HG03342 (cell line): ENCODE data around the gene TTC19.
A peak's percentile ranks its signal among the peaks of the same experiment; 100 is the strongest.
"Not testable (repeated sequence)": the region's sequence is repeated elsewhere in the genome, so short reads cannot be mapped to it uniquely, and the experiment has no call there.

ENCODE experiments used
- ATAC-seq: cut with Tn5 transposase; IDR thresholded peaks from one replicate; pipeline ENCODE4 v1.9.1; 2021; ENCODE audit warnings: mild to moderate bottlenecking, moderate library complexity; ENCODE audit not compliant: unreplicated experiment

TTC19 gene

DNA sequence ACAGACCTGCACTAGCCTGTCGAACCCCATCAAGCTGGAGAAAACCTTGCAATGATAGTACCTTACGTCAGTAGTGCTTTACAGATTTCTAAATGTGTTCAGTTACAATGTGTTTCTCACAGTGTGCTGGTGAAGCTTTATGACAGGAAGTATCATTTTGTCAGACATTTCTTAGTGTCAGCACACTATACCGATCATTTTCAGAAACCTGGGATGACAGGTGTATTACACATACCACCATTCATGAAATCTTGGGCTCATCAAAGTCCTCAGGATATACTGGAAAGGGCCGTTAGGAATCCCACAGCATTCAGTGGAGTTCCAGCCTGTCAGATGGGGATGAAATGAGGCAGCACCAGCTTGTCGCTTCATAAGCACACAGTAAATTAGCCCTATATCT lies 27.3 kb downstream of the TTC19 start:
- no peak for ATAC-seq

GRCh38 chr17:16027708-16028584 lies 28.3 kb downstream of the TTC19 start:
- peak; percentile 86 for ATAC-seq

DNA sequence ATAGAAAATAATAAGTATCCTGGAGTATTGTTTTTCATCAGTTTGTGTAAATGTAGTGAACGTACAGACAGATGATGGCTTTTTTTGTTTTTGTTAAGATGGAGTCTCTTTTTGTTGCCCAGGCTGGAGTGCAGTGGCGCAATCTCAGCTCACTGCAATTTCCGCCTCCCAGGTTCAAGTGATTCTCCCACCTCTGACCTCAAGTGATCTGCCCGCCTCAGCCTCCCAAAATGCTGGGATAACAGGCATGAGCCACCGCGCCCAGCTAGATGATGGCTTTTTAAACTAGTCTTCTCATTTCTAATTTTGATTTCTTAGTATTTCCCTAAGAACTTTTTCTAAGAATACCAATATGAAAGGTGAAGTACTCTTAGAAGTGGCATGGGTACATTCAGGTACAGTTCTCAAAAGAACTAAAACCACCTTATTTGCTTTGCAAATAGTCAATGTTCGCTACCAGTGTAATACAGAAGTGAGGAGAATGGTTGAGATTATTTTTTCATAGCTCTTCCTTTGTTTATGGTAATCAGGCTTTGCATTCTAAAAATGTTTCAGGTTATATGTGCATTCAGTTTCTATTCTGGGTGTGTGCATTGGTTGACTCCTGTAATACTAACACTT lies 34.2 kb downstream of the TTC19 start:
- no peak for ATAC-seq

DNA sequence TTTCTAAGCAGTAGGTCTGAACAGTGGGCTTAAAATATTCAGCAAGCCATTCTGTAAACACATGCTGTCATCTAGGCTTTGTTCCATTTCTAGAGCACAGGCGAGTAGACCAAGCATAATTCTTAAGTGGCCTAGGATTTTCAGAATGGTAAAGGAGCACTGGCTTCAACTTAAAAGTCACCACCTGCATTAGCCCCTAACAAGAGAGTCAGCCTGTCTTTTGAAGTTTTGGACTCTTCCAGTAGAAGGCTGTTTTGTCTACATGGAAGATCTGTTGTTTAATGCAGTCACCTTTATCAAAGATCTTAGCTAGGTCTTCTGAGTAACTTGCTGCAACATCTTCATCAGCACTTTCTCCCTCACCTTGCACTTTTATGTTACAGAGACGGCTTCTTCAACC lies 36.6 kb downstream of the TTC19 start:
- ATAC-seq, result no peak

DNA sequence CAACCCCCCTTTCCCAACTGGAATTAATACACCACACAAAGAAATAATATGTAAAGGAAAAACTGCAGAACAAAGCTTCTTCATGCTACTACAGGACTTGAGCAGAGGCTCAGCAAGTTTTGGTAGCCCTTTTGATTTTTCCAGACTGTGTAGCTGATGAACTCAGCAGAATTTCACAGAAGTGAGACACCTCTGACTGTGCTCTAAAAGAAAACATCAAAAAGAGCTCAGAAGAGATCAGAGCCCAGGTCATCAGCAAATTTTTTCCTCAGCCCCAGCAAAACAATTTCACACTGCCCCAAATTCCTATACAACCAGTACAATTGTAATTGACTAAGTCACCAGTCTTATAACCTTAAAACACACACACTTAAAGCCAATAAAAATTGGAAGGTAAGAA lies 38.0 kb downstream of the TTC19 start:
- no peak for ATAC-seq

- ATAC-seq, result no peak
Observed at GRCh38 chr17:16040710-16041251, 41.2 kb downstream of the TTC19 start.

GRCh38 chr17:16044487-16044886 lies 44.9 kb downstream of the TTC19 start:
- ATAC-seq, result no peak

GRCh38 chr17:16046966-16047365 lies 47.3 kb downstream of the TTC19 start:
- no peak for ATAC-seq

DNA sequence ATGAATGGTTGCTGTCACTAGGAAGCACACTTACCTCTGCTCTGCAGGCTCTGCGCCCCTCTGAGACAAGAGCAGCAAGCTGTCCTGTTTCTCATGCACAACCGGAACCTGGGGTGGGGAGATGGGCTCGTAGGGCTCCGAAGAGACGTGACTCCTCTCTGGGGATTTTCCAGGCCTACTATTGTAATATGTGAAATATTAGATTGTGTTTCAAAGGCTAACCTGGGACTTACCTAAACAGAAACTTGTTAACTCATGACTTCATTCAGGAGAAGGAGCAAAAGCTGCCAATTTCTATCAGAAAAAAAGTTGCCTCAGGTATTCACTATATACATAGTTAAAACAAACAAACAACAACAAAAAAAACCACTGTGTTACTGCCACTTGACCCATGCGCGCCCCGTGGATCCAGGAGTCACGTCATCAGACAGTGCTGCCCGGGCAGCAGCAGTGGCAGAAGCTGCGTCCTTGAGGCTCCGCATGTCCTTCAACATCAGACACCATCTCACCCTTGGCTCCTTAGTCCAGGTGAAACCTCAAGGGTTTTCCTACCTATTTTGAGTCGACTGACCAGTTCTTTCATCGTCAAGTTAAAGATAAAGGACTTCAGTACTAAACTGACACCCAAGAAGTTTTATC lies 49.3 kb downstream of the TTC19 start:
- ATAC-seq, result no peak

- ATAC-seq, result no peak
Observed at GRCh38 chr17:16050844-16051243, 51.2 kb downstream of the TTC19 start.

- ATAC-seq, result no peak
Observed at GRCh38 chr17:16052486-16052885, 52.9 kb downstream of the TTC19 start.

GRCh38 chr17:16055139-16055538 lies 55.5 kb downstream of the TTC19 start:
- ATAC-seq, result not testable (repeated sequence)

DNA sequence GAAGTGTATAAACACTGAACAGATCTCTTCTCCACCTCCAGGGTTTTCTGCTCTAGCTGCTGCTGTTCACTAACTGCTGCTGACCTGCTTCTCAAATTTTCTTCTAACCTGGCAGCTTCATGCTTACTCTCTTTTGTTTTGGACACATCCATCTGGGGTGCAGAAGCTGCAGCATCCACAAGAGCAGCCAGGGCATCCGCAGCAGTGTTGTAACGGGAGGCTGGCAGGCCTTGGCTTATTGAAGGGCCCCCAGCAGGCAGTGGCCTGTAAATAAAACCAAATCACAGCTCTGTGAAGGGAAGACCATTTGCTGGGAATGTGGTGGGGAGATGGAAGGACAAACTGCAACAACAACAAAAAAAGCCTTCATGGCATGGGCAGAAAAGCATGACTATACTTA lies 62.0 kb downstream of the TTC19 start:
- no peak for ATAC-seq

- ATAC-seq, result no peak
Observed at GRCh38 chr17:16066125-16066524, 66.5 kb downstream of the TTC19 start.

DNA sequence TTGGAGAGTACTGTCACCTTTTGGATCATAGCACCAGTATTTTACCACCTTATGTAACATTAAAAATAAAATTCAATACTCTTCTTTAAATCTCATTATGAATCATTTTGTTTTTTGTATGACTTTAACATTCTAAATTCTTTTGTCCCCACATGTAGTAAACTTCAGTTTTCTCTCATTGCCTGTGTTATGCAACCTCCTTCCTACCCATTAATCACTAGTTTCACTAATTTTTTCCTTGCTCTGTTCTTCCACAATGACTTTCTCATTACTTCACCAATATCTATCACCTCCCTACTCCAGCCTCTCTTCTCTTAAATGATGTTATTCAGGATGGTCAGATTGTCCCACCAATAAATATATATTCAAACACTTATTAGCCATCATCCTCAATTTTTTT lies 68.7 kb downstream of the TTC19 start:
- no peak for ATAC-seq

DNA sequence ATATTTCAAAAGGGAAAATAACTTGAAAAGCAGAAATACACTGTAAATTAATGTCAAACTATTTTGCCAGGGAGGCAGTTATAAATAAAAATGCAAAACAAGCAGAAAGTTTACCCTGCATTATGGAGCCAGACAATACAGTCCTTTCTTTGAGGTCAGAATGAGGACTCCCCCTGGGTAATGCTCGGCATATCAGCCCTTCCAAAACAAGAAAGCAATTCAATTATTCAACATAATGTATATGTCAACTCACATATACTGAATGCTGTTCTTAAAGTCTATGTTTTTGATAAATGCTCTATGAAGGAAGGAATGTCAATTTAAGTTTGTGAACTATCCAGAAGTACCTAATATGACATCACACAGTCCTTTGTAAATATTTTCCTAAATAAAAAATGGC lies 72.4 kb downstream of the TTC19 start:
- ATAC-seq, result no peak

DNA sequence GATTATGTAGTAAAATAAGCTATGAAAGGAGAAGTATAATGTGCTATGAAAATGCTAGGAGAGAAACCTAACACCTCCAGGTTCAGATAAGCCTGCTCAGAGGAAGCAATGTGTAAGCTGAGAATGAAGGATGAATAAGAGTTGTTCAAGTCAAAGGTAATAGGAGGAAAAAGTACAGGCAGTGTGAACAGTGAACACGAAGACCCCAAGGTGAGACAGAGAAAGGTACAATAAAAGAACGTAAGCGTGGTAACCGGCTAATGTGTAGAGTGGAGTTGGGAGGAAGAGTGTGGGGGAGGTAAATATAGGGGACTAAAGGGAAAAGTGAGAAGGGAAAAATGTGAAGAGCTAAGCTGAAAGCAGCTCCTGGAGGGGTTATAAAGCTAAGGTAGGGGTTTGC lies 74.2 kb downstream of the TTC19 start:
- no peak for ATAC-seq

DNA sequence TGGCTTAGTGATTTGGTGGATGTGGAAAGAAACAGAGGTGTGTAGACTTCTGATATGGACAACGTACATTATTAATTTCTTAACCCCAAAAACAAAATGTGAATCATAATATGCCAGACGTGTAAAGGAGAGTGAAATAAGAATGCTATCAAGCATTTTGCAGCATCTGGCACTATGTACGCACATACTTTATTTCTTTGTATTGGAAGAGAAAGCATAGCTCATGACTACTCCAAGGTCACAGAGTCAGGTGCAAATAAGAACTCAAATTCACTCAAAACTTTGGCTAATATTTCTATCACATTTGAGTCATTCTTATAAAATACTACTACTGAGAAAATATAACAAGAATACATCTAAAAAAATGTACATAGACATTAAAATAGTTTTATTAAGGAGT lies 74.8 kb downstream of the TTC19 start:
- ATAC-seq, result no peak

- no peak for ATAC-seq
Observed at GRCh38 chr17:16075949-16076348, 76.3 kb downstream of the TTC19 start.
